Transverse colon (tissue), 4 donors: ENCODE data around the gene SLC39A11. TPM values are rescaled to one million over a fixed set of nuclear protein-coding genes. Genes with fewer than 3 reads are reported as not detected.
A peak's percentile ranks its signal among the peaks of the same experiment; 100 is the strongest.
"Not testable (repeated sequence)": the region's sequence is repeated elsewhere in the genome, so short reads cannot be mapped to it uniquely, and the experiment has no call there.

ENCODE experiments used
- DNase-seq: peaks from one replicate; pipeline ENCODE4 v3.0.0-alpha.2; 2019
- H3K27ac ChIP-seq, 4 donors: fragments of 200-600 bp; sonication (generic); 2 replicates each; pipeline ENCODE4 v1.5.1; 2016 to 2018; ENCODE audit warnings: inconsistent platforms in 4 of 4
- H3K27me3 ChIP-seq: fragments of 200-600 bp; sonication (generic); 2 replicates; pipeline ENCODE4 v1.5.1; 2017; ENCODE audit warnings: inconsistent platforms
- H3K36me3 ChIP-seq, 4 donors: fragments of 200-600 bp; sonication (generic); 2 replicates each; pipeline ENCODE4 v1.5.1; 2017 to 2019; ENCODE audit warnings: inconsistent platforms in 4 of 4
- H3K4me1 ChIP-seq, 4 donors: fragments of 200-600 bp; sonication (generic); 2 replicates each; pipeline ENCODE4 v1.5.1; 2017 to 2020; ENCODE audit warnings: inconsistent platforms in 4 of 4
- H3K4me3 ChIP-seq, 4 donors: fragments of 200-600 bp; sonication (generic); 1 replicate in 1 of 4; 2 replicates in 3 of 4; pipeline versions ENCODE4 v1.5.1 to v1.6.1; 2017 to 2019; ENCODE audit warnings: inconsistent platforms in 4 of 4
- H3K9me3 ChIP-seq, 2 donors: fragments of 200-600 bp; sonication (generic); 2 replicates each; pipeline ENCODE4 v1.5.1; 2017 to 2019; ENCODE audit warnings: inconsistent platforms in 2 of 2
- CTCF ChIP-seq, 5 experiments: fragments of 200-600 bp in 3 of 5; fragments of 450-650 bp in 2 of 5; sonication (generic) in 3 of 5; IDR thresholded peaks; 1 replicate in 2 of 5; 2 replicates in 3 of 5; pipeline ENCODE4 v1.5.1; 2016 to 2017; ENCODE audit warnings: antibody characterized with exemption in 5 of 5, inconsistent platforms in 3 of 5, mild to moderate bottlenecking in 2 of 5, moderate library complexity in 1 of 5
- EP300 ChIP-seq: sonication (generic); formaldehyde crosslinking; IDR thresholded peaks from one replicate; pipeline ENCODE4 v1.6.1; 2017; ENCODE audit warnings: antibody characterized with exemption, low read depth
- POLR2A ChIP-seq: fragments of 450-650 bp; IDR thresholded peaks from one replicate; pipeline ENCODE4 v1.6.1; 2016; ENCODE audit warnings: antibody characterized with exemption, mild to moderate bottlenecking, moderate library complexity
- POLR2AphosphoS5 ChIP-seq, 3 donors: sonication (generic); formaldehyde crosslinking; IDR thresholded peaks; one replicate each; pipeline ENCODE4 v1.6.1; 2016; ENCODE audit warnings: antibody characterized with exemption in 3 of 3
- WGBS, 2 donors: methylation state at CpG; one replicate each; pipeline ENCODE4 v1.1.5; 2018; ENCODE audit warnings: low coverage in 1 of 2; 5-methylcytosine and 5-hydroxymethylcytosine counted together
- in situ Hi-C, 4 donors: fragments of 200-750 bp; cut with MboI; loops; one replicate each; pipeline versions ENCODE4 v1.15.0 to v1.15.1; 2017; ENCODE audit warnings: low sequenced_read_pairs in 3 of 4, low pct_ligation_motif_present in 1 of 4, low pct_unique_long_range_greater_than_20kb in 1 of 4
- intact Hi-C: fragments of 100-400 bp; cut with DNase I; formaldehyde crosslinking; loops from one replicate; pipeline ENCODE4 v1.15.1; 2023; ENCODE audit warnings: low total_unique reads
- total RNA-seq, 4 donors: library from RNA; depleted of rRNA; stranded (reverse); fragments of >200 nt; gene quantifications; one replicate each; pipeline ENCODE4 v1.1.0, GENCODE V29; 2016

SLC39A11 gene
- total RNA-seq, 4 donors from 2014 or later, result 20.7 to 49.7 (median 33.3) TPM

GRCh38 chr17:72832306-72832705 lies 260.2 kb downstream of the SLC39A11 start:
- H3K27ac ChIP-seq, result no peak overlapping the region
- in situ Hi-C loops (no loop called here), intact Hi-C loops (no loop called here)
- TF ChIP-seq EP300 (no peak), POLR2A (no peak), CTCF (IDR thresholded peaks at IDR 0.05) (no peak), POLR2AphosphoS5 (IDR thresholded peaks at IDR 0.05) (no peak)
- no peaks in the 10 kb centered on the region for H3K36me3 ChIP-seq
- no peaks in the 10 kb centered on the region for H3K4me1 ChIP-seq
- 92 to 98% methylated on average over 6 of the region's 6 CpGs for WGBS, 2 donors
- no peak for DNase-seq
- H3K4me3 ChIP-seq, result no peak overlapping the region
- H3K9me3 ChIP-seq, result no peaks in the 10 kb centered on the region
- H3K27me3 ChIP-seq, result no peaks in the 10 kb centered on the region

GRCh38 chr17:72829883-72830282 lies 262.6 kb downstream of the SLC39A11 start:
- in situ Hi-C loops (no loop called here), intact Hi-C loops (no loop called here)
- Histone ChIP-seq H3K27me3 (no peaks in the 10 kb centered on the region), H3K9me3 (peaks cover 6 to 17% of the 10 kb centered on the region in 2 donors), H3K27ac (no peak overlapping the region), H3K36me3 (no peaks in the 10 kb centered on the region), H3K4me1 (no peaks in the 10 kb centered on the region), H3K4me3 (no peak overlapping the region)
- WGBS, 2 donors, result 90 to 100% methylated on average over 4 of the region's 4 CpGs
- DNase-seq, result no peak
- TF ChIP-seq EP300 (no peak), POLR2AphosphoS5 (IDR thresholded peaks at IDR 0.05) (no peak), CTCF (IDR thresholded peaks at IDR 0.05) (no peak), POLR2A (no peak)

- Histone ChIP-seq H3K27ac (no peak overlapping the region), H3K27me3 (no peaks in the 10 kb centered on the region), H3K4me3 (no peak overlapping the region), H3K9me3 (peaks cover 6 to 17% of the 10 kb centered on the region in 2 donors), H3K4me1 (no peaks in the 10 kb centered on the region), H3K36me3 (no peaks in the 10 kb centered on the region)
- intact Hi-C loops (no loop called here), in situ Hi-C loops (no loop called here)
- TF ChIP-seq CTCF (IDR thresholded peaks at IDR 0.05) (peak in 1 of 5 experiments; percentile 10), EP300 (no peak)
- 89 to 98% methylated on average over 4 of the region's 4 CpGs for WGBS, 2 donors
- no peak for DNase-seq
Measured at GRCh38 chr17:72826602-72827001, 265.9 kb downstream of the SLC39A11 start.

- H3K4me1 ChIP-seq, DNase-seq, H3K36me3 ChIP-seq, in situ Hi-C loops, H3K4me3 ChIP-seq, H3K27ac ChIP-seq, H3K27me3 ChIP-seq, intact Hi-C loops: not testable (repeated sequence)
- peaks cover 6 to 17% of the 10 kb centered on the region in 2 donors for H3K9me3 ChIP-seq
- WGBS, 2 donors, result 91 to 94% methylated on average over 1 to 2 of the region's 2 CpGs
Measured at GRCh38 chr17:72826059-72826458, 266.4 kb downstream of the SLC39A11 start.

GRCh38 chr17:72825218-72825617 lies 267.3 kb downstream of the SLC39A11 start:
- Histone ChIP-seq H3K4me3 (no peak overlapping the region), H3K27ac (no peak overlapping the region), H3K27me3 (no peaks in the 10 kb centered on the region), H3K36me3 (no peaks in the 10 kb centered on the region), H3K4me1 (no peaks in the 10 kb centered on the region), H3K9me3 (peaks cover 6 to 17% of the 10 kb centered on the region in 2 donors)
- 50% methylated on average over 1 of the region's 1 CpG; no CpG with 5 or more reads in 1 of the 2 donors for WGBS, 2 donors
- TF ChIP-seq POLR2AphosphoS5 (IDR thresholded peaks at IDR 0.05) (no peak), POLR2A (no peak), EP300 (no peak), CTCF (IDR thresholded peaks at IDR 0.05) (no peak)
- intact Hi-C loops (no loop called here), in situ Hi-C loops (no loop called here)
- no peak for DNase-seq

- H3K27me3 ChIP-seq, intact Hi-C loops, H3K4me3 ChIP-seq, H3K36me3 ChIP-seq, DNase-seq, H3K27ac ChIP-seq, in situ Hi-C loops, H3K4me1 ChIP-seq: not testable (repeated sequence)
- WGBS, 2 donors, result 100% methylated on average over 4 of the region's 4 CpGs; no CpG with 5 or more reads in 1 of the 2 donors
- peaks cover 6 to 17% of the 10 kb centered on the region in 2 donors for H3K9me3 ChIP-seq
Measured at GRCh38 chr17:72824267-72824666, 268.2 kb downstream of the SLC39A11 start.
